GM12878 (cell line): ENCODE results near the gene TECTA. TPM values are rescaled to one million over a fixed set of nuclear protein-coding genes. Genes with fewer than 3 reads are reported as not detected.

Experiments used
- BMI1 ChIP-seq: fragments of 450-650 bp; IDR thresholded peaks from 2 replicates; pipeline ENCODE4 v1.6.1; 2016; ENCODE audit warnings: mild to moderate bottlenecking, moderate library complexity, borderline replicate concordance
- CHD2 ChIP-seq: IDR thresholded peaks from 2 replicates; pipeline ENCODE4 v1.6.1; 2011; ENCODE audit warnings: low read depth, low read length, improper control_type of control experiment, borderline replicate concordance
- DPF2 ChIP-seq: fragments of 450-650 bp; IDR thresholded peaks from 2 replicates; pipeline ENCODE4 v1.6.1; 2017; ENCODE audit warnings: mild to moderate bottlenecking
- EED ChIP-seq: sonication (generic); IDR thresholded peaks from 2 replicates; pipeline ENCODE4 v1.6.1; 2016; ENCODE audit warnings: antibody characterized with exemption, low read depth
- LARP7 ChIP-seq: fragments of 450-650 bp; IDR thresholded peaks from 2 replicates; pipeline ENCODE4 v1.6.1; 2017; ENCODE audit warnings: mild to moderate bottlenecking
- NFIC ChIP-seq: IDR thresholded peaks from 2 replicates; pipeline ENCODE4 v1.6.1; 2012; ENCODE audit warnings: low read depth, mild to moderate bottlenecking, inconsistent platforms, low read length, moderate library complexity
- NR2C1 ChIP-seq: fragments of 450-650 bp; IDR thresholded peaks from 2 replicates; pipeline ENCODE4 v1.6.1; 2017; ENCODE audit warnings: antibody characterized with exemption, mild to moderate bottlenecking, moderate library complexity
- RBBP5 ChIP-seq: fragments of 200-600 bp; sonication (generic); conservative IDR thresholded peaks from 2 replicates; pipeline ENCODE4 v1.6.1; 2016
- SIX5 ChIP-seq: IDR thresholded peaks from 2 replicates; pipeline ENCODE4 v1.6.1; 2011; ENCODE audit warnings: mild to moderate bottlenecking, low read depth, low read length, moderate library complexity; ENCODE audit not compliant: severe bottlenecking
- SREBF1 ChIP-seq: IDR thresholded peaks from 2 replicates; pipeline ENCODE4 v1.6.1; 2012; ENCODE audit warnings: mild to moderate bottlenecking, low read length
- polyA plus RNA-seq, 11 experiments: library from polyadenylated mRNA; depleted of rRNA in 4 of 11; unstranded in 6 of 11; stranded (reverse) in 5 of 11; fragments of >200 nt; fragmentation: Nextera tagmentation in 4 of 11; fragmentation: Illumina TruSeq in 1 of 11; extraction: Ambion mirVana in 4 of 11; extraction: Trizol in 1 of 11; gene quantifications; 1 replicate in 1 of 11; 2 replicates in 10 of 11; pipeline versions ENCODE4 v1.2.1 to v1.2.3, GENCODE V29; 2011 to 2016; ENCODE audit warnings: inconsistent platforms in 2 of 11, missing spikeins in 2 of 11, low read depth in 1 of 11
- total RNA-seq, 4 experiments: library from RNA; depleted of rRNA in 3 of 4; stranded (reverse); fragments of >200 nt in 3 of 4; fragmentation: Illumina TruSeq in 1 of 4; extraction: Trizol in 1 of 4; gene quantifications; 2 replicates each; pipeline versions ENCODE4 v1.2.1 to v1.2.3, GENCODE V29; 2013 to 2021
- TF ChIP-seq, protein P1 (sequence below): fragments of 450-650 bp; IDR thresholded peaks from 2 replicates; pipeline ENCODE4 v1.6.1; 2017; ENCODE audit warnings: antibody characterized with exemption, mild to moderate bottlenecking, moderate library complexity
- TF ChIP-seq, protein P2 (sequence below): IDR thresholded peaks from 2 replicates; pipeline ENCODE4 v1.6.1; 2012; ENCODE audit warnings: improper control_type of control experiment, low read depth, low read length; ENCODE audit not compliant: insufficient replicate concordance
- TF ChIP-seq, protein P3 (sequence below): fragments of 450-650 bp; IDR thresholded peaks from 2 replicates; pipeline ENCODE4 v1.6.1; 2017; ENCODE audit warnings: mild to moderate bottlenecking, moderate library complexity
- TF ChIP-seq, protein P4 (sequence below): fragments of 450-650 bp; IDR thresholded peaks from 2 replicates; pipeline ENCODE4 v1.6.1; 2017; ENCODE audit warnings: mild to moderate bottlenecking, low read depth, inconsistent platforms; ENCODE audit not compliant: poor library complexity, severe bottlenecking
- TF ChIP-seq, protein P5 (sequence below): fragments of 450-650 bp; IDR thresholded peaks from 2 replicates; pipeline ENCODE4 v1.6.1; 2017; ENCODE audit warnings: borderline replicate concordance

TECTA gene
- total and polyA plus RNA-seq, 10 of the 15 experiments (the other 5 are each of a cell fraction or from before 2014, with no cell fraction given): under 0.01 to 0.14 (median 0.05) TPM; not detected in 1

DNA sequence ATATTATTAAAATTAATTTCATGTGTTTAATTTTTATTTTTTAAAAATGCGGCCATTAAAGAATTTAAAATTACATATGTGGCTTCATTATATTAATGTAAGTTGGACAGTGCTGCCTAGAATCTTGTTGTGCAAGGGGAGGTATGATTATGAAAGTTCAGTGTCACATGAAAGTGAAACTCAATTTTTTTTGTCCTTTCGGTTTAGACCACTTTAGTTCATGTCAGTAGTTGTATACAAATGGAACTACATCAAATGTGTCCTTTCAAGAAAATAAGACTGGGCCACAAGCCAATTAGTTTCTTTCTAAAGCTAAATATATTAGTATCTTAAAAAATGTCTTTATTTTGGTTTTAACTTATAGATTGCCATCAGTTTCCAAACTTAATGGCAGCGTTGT is 41.4 kb upstream of the TECTA start (continued):
- TF ChIP-seq SIX5 (no peak), NR2C1 (no peak), NFIC (peak; percentile 60), DPF2 (no peak), RBBP5 (no peak), BMI1 (no peak), LARP7 (no peak), EED (no peak), CHD2 (peak; percentile 54; the same call in 1 of the 2 replicates), SREBF1 (peak; percentile 26; the same call in 1 of the 2 replicates)
- TF ChIP-seq, protein P1, sequence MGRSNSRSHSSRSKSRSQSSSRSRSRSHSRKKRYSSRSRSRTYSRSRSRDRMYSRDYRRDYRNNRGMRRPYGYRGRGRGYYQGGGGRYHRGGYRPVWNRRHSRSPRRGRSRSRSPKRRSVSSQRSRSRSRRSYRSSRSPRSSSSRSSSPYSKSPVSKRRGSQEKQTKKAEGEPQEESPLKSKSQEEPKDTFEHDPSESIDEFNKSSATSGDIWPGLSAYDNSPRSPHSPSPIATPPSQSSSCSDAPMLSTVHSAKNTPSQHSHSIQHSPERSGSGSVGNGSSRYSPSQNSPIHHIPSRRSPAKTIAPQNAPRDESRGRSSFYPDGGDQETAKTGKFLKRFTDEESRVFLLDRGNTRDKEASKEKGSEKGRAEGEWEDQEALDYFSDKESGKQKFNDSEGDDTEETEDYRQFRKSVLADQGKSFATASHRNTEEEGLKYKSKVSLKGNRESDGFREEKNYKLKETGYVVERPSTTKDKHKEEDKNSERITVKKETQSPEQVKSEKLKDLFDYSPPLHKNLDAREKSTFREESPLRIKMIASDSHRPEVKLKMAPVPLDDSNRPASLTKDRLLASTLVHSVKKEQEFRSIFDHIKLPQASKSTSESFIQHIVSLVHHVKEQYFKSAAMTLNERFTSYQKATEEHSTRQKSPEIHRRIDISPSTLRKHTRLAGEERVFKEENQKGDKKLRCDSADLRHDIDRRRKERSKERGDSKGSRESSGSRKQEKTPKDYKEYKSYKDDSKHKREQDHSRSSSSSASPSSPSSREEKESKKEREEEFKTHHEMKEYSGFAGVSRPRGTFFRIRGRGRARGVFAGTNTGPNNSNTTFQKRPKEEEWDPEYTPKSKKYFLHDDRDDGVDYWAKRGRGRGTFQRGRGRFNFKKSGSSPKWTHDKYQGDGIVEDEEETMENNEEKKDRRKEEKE: no peak
- TF ChIP-seq, protein P2, sequence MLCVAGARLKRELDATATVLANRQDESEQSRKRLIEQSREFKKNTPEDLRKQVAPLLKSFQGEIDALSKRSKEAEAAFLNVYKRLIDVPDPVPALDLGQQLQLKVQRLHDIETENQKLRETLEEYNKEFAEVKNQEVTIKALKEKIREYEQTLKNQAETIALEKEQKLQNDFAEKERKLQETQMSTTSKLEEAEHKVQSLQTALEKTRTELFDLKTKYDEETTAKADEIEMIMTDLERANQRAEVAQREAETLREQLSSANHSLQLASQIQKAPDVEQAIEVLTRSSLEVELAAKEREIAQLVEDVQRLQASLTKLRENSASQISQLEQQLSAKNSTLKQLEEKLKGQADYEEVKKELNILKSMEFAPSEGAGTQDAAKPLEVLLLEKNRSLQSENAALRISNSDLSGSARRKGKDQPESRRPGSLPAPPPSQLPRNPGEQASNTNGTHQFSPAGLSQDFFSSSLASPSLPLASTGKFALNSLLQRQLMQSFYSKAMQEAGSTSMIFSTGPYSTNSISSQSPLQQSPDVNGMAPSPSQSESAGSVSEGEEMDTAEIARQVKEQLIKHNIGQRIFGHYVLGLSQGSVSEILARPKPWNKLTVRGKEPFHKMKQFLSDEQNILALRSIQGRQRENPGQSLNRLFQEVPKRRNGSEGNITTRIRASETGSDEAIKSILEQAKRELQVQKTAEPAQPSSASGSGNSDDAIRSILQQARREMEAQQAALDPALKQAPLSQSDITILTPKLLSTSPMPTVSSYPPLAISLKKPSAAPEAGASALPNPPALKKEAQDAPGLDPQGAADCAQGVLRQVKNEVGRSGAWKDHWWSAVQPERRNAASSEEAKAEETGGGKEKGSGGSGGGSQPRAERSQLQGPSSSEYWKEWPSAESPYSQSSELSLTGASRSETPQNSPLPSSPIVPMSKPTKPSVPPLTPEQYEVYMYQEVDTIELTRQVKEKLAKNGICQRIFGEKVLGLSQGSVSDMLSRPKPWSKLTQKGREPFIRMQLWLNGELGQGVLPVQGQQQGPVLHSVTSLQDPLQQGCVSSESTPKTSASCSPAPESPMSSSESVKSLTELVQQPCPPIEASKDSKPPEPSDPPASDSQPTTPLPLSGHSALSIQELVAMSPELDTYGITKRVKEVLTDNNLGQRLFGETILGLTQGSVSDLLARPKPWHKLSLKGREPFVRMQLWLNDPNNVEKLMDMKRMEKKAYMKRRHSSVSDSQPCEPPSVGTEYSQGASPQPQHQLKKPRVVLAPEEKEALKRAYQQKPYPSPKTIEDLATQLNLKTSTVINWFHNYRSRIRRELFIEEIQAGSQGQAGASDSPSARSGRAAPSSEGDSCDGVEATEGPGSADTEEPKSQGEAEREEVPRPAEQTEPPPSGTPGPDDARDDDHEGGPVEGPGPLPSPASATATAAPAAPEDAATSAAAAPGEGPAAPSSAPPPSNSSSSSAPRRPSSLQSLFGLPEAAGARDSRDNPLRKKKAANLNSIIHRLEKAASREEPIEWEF: no peak
- TF ChIP-seq, protein P3, sequence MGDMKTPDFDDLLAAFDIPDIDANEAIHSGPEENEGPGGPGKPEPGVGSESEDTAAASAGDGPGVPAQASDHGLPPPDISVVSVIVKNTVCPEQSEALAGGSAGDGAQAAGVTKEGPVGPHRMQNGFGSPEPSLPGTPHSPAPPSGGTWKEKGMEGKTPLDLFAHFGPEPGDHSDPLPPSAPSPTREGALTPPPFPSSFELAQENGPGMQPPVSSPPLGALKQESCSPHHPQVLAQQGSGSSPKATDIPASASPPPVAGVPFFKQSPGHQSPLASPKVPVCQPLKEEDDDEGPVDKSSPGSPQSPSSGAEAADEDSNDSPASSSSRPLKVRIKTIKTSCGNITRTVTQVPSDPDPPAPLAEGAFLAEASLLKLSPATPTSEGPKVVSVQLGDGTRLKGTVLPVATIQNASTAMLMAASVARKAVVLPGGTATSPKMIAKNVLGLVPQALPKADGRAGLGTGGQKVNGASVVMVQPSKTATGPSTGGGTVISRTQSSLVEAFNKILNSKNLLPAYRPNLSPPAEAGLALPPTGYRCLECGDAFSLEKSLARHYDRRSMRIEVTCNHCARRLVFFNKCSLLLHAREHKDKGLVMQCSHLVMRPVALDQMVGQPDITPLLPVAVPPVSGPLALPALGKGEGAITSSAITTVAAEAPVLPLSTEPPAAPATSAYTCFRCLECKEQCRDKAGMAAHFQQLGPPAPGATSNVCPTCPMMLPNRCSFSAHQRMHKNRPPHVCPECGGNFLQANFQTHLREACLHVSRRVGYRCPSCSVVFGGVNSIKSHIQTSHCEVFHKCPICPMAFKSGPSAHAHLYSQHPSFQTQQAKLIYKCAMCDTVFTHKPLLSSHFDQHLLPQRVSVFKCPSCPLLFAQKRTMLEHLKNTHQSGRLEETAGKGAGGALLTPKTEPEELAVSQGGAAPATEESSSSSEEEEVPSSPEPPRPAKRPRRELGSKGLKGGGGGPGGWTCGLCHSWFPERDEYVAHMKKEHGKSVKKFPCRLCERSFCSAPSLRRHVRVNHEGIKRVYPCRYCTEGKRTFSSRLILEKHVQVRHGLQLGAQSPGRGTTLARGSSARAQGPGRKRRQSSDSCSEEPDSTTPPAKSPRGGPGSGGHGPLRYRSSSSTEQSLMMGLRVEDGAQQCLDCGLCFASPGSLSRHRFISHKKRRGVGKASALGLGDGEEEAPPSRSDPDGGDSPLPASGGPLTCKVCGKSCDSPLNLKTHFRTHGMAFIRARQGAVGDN: no peak
- TF ChIP-seq, protein P4, sequence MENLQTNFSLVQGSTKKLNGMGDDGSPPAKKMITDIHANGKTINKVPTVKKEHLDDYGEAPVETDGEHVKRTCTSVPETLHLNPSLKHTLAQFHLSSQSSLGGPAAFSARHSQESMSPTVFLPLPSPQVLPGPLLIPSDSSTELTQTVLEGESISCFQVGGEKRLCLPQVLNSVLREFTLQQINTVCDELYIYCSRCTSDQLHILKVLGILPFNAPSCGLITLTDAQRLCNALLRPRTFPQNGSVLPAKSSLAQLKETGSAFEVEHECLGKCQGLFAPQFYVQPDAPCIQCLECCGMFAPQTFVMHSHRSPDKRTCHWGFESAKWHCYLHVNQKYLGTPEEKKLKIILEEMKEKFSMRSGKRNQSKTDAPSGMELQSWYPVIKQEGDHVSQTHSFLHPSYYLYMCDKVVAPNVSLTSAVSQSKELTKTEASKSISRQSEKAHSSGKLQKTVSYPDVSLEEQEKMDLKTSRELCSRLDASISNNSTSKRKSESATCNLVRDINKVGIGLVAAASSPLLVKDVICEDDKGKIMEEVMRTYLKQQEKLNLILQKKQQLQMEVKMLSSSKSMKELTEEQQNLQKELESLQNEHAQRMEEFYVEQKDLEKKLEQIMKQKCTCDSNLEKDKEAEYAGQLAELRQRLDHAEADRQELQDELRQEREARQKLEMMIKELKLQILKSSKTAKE: no peak
- TF ChIP-seq, protein P5, sequence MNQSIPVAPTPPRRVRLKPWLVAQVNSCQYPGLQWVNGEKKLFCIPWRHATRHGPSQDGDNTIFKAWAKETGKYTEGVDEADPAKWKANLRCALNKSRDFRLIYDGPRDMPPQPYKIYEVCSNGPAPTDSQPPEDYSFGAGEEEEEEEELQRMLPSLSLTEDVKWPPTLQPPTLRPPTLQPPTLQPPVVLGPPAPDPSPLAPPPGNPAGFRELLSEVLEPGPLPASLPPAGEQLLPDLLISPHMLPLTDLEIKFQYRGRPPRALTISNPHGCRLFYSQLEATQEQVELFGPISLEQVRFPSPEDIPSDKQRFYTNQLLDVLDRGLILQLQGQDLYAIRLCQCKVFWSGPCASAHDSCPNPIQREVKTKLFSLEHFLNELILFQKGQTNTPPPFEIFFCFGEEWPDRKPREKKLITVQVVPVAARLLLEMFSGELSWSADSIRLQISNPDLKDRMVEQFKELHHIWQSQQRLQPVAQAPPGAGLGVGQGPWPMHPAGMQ: no peak
